Measurements from ENCODE around the gene TENT5D.
"Not testable (repeated sequence)": the region's sequence is repeated elsewhere in the genome, so short reads cannot be mapped to it uniquely, and the experiment has no call there.

Gene TENT5D

DNA sequence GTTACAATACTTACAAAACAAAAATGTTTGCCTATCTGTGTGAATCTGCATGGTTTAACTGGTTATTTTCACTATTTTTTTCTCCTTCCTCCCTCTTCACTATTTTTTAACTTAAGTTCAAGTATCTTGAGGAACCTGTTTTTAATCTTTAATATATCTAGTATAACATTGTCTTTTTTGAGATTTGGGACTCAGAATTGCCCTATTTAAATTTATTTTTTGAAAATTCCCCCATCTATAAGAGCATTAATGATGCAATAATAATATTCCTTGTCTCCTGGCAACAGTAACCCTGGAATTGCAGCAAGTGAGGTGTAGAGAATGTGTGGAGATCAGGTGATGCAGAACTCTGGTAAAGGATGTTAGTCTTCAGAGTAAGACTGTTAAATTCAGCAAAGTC is at the start of gene TENT5D:
Gene TENT5D (plus strand): TSS at position 301 of the 400 bp plus-strand sequence. CDS start 22,093 bp downstream, outside the sequence.
- DNase-seq, result no peak

- not testable (repeated sequence) for DNase-seq
Observed at GRCh38 chrX:80385651-80386050, 34.6 kb upstream of the TENT5D start.

GRCh38 chrX:80388206-80388605 is 32.0 kb upstream of the TENT5D start:
- DNase-seq, result no peak

DNA sequence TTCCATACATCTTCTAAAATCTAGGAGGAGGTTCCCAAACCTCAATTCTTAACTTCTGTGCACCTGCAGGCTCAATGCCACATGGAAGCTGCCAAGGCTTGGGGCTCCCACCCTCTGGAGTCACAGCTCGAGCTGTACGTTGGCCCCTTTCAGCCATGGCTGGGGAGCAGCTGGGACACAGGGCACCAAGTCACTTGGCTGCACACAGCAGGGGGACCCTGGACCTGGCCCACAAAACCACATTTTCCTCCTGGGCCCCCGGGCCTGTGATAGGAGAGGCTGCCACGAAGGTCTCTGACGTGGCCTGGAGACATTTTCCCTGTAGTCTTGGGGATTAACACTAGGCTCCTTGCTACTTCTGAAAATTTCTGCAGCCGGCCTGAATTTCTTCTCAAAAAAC is 8.2 kb upstream of the TENT5D start:
- no peak for DNase-seq

DNA sequence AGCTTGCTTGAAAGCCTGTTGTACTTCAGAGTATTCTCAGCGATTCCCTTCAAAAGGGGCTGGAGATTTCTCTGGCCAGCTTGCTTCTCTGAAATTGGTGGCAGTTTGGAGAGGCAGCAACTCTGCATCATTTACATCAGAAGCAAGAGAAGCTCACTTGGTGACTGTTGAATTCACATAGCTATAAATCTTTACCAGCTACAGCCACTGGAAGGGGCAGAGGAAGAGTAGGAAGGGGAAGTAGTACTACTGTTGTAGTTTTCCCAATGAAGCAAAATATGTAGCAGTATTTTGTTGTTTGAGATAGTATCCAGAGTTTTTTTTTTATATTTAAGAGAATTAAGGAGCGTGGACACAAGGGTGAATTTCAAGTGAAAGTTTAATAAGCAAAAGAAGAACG is 2.8 kb downstream of the TENT5D start:
- no peak for DNase-seq

- DNase-seq, result no peak
Observed at GRCh38 chrX:80423744-80424143, 3.5 kb downstream of the TENT5D start.

DNA sequence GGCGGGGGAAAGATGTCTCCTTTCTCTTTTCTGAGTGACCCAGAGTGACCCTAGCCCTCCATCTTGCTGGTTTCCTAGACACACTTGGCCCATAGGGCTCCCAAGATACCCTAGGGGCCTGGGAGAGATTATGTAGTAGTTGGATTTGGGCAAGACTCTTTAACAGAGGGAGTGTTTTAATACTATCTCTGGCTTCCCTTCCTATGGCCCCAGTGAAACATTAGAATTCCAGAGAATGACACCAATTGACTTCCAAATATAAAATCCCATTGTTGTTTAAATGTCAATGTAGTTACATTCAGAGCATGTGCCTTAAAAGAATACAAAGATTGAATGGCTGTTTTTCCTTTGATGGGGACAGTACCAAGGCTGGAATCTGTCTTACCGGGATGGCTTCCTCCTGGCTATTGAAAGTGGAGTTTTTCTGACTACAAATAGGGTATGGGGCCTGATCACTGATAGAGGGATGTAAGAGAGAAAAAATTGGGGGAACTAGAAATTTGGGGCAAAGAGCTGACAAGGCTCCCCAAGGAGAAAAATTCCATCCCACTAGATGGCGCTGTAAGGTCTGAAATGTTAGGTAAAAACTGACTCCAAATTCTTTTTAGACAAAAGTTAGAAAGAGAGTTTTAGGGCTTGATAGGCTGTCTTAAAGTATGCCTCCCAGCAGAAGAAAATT is 10.7 kb downstream of the TENT5D start:
- no peak for DNase-seq

- DNase-seq, result no peak
Observed at GRCh38 chrX:80431505-80431832, 11.2 kb downstream of the TENT5D start.

GRCh38 chrX:80432441-80432840 is 12.2 kb downstream of the TENT5D start:
- no peak for DNase-seq

DNA sequence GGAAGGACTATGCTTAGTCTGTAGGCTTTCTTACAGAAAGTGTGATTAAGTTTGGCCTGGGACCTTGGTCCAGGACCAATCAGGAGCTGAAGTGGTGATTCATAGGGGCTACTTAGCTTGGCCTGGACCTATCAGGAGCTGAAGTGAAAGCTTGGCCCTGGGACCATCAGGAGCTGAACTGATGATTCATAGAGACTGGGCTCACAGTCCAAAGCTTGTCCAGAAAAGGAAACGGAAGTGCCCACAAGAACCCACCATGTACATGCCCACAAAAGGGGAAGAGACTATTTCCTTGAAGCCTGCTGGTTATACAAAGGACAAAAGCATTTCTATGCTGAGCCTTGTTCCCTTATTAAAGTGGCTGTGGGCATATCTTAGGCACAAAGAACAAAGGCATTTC is 12.6 kb downstream of the TENT5D start:
- DNase-seq, result no peak

- not testable (repeated sequence) for DNase-seq
Observed at GRCh38 chrX:80468166-80468565, 47.9 kb downstream of the TENT5D start.

GRCh38 chrX:80471582-80471981 is 51.3 kb downstream of the TENT5D start:
- DNase-seq, result no peak

DNA sequence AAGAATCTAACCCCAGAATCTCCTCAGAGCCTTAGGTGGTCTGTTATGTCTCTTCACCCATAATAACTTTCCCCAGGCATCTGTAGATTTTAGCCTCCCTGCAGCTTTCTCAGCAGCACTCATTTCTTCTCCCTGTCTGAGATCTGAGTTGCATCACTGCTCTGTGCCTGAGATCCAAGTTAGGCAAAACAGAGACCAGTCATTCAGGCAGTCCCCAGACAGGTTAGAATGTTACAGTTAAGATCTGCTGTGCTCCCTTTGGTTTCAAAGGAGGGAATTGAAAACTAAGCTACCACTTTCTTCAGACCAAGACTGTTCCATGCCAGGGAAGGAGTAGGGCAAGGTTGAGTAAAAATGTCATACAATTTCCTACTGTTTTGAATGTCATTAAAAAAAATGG is 65.3 kb downstream of the TENT5D start:
- no peak for DNase-seq

DNA sequence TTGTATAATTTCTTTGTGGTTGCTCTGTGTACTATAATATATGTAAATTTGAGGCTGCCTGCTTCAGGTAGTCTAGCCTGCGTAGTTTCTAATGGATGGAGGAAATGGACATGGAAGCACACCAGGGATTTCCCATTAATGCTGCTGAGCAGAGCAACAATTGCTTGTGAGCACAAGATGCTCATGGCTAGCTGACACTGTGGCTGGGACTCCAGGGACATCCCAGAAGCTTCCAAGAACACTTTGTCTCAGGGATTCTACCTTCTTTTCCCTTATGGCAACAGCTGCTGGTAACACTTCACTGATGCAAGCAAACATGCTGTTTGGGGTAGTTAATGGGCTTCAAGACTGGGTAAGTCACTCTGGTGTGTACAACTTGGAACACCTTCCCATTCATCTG is 66.1 kb downstream of the TENT5D start:
- DNase-seq, result no peak

DNA sequence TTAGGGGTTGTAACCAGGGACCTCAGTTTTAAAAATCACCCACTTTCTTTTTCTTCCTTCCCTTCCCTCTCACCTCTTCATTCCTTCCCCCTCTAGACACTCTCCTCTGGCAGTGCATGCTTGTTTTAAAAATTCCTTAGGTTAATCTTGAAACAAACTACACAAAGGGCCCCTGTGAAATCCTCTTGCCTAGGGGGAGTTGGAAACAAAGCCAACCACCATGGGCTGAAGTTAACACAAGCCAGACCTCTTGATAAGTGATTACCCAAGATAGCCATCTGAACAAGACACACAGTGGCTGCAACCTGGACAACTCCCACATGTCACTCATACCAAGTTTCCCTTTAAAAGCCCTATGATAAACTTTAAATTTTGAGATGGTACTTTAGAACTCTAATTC is 68.9 kb downstream of the TENT5D start:
- no peak for DNase-seq

Data from activated CD4-positive, alpha-beta T cell treated with anti-CD3 and anti-CD28 coated beads, Interleukin-2, amount 50 U/mL, for 4 hours (primary cell).